Activated CD8-positive, alpha-beta T cell treated with anti-CD3 and anti-CD28 coated beads, Interleukin-2, amount 10 ng/mL, durations not matched to agents 7 days and 5 days (primary cell): ENCODE measurements around the gene CDR2. TPM values are rescaled to one million over a fixed set of nuclear protein-coding genes. Genes with fewer than 3 reads are reported as not detected.
"Not testable (repeated sequence)": the region's sequence is repeated elsewhere in the genome, so short reads cannot be mapped to it uniquely, and the experiment has no call there.

ENCODE experiments used
- ATAC-seq: fragments of 150-1000 bp; cut with Tn5 transposase; one replicate; pipeline ENCODE4 v1.10.0; 2021; ENCODE audit warnings: moderate library complexity
- CTCF ChIA-PET: fragments of 350-600 bp; sonication (Branson Sonifier 250); formaldehyde crosslinking; loops from one replicate; lab custom pipeline; 2021; ENCODE audit warnings: antibody characterized with exemption; lab: Charles Lee
- POLR2A ChIA-PET: fragments of 350-600 bp; sonication (Branson Sonifier 250); formaldehyde crosslinking; loops from one replicate; lab custom pipeline; 2021; ENCODE audit warnings: antibody characterized with exemption; lab: Charles Lee
- DNase-seq: peaks from one replicate; pipeline ENCODE4 v3.0.0-alpha.2; 2020
- H3K27ac Mint-ChIP-seq: one replicate; pipeline ENCODE4 v1.8.0; 2021; ENCODE audit warnings: mild to moderate bottlenecking, mixed read lengths
- H3K27me3 Mint-ChIP-seq: one replicate; pipeline ENCODE4 v1.8.0; 2021; ENCODE audit warnings: low read depth, mixed read lengths
- H3K36me3 Mint-ChIP-seq: one replicate; pipeline ENCODE4 v1.8.0; 2021; ENCODE audit warnings: low read depth, mixed read lengths
- H3K4me1 Mint-ChIP-seq: one replicate; pipeline ENCODE4 v1.8.0; 2021; ENCODE audit warnings: low read depth, mixed read lengths
- H3K4me3 Mint-ChIP-seq: one replicate; pipeline ENCODE4 v1.8.0; 2021; ENCODE audit warnings: mild to moderate bottlenecking, mixed read lengths
- H3K9me3 Mint-ChIP-seq: one replicate; pipeline ENCODE4 v1.8.0; 2022; ENCODE audit warnings: mixed read lengths; ENCODE audit not compliant: insufficient read depth
- total RNA-seq, 2 experiments: library from RNA; stranded (reverse); gene quantifications; one replicate each; pipeline ENCODE4 v1.2.3, GENCODE V29; 2021

The CDR2 gene
- total RNA-seq, 2 experiments from 2014 or later, result 39.1 to 44.6 TPM

- ATAC-seq, H3K27me3 Mint-ChIP-seq, H3K4me3 Mint-ChIP-seq, POLR2A ChIA-PET, CTCF ChIA-PET, DNase-seq, H3K9me3 Mint-ChIP-seq, H3K27ac Mint-ChIP-seq: not testable (repeated sequence)
- H3K4me1 Mint-ChIP-seq, result peaks cover 32% of the 10 kb centered on the region
- H3K36me3 Mint-ChIP-seq, result peaks cover 72% of the 10 kb centered on the region
These were observed 23.4 kb downstream of the CDR2 start for GRCh38 chr16:22351017-22351416.

GRCh38 chr16:22348291-22348690, 26.1 kb downstream of the CDR2 start:
- CTCF ChIA-PET, result interaction anchor here (0.9 kb wide), 1 partner anchor 27 kb away, joined by 4 read pairs; no protein-coding TSS in a partner anchor

GRCh38 chr16:22347100-22347820, 27.2 kb downstream of the CDR2 start:
- H3K27me3 Mint-ChIP-seq, result no peaks in the 10 kb centered on the region
- DNase-seq (no peak), ATAC-seq (no peak)
- H3K4me3 Mint-ChIP-seq, result no peak overlapping the region
- H3K4me1 Mint-ChIP-seq, result no peaks in the 10 kb centered on the region
- peaks cover 75% of the 10 kb centered on the region for H3K36me3 Mint-ChIP-seq
- CTCF ChIA-PET, result interaction anchor here (0.9 to 1.9 kb wide), 4 partner anchors 10 to 26 kb away, joined by 3 to 8 read pairs (median 6); no protein-coding TSS in a partner anchor
- peak overlapping the region; percentile 8 for H3K27ac Mint-ChIP-seq
- POLR2A ChIA-PET, result no interaction called here
- H3K9me3 Mint-ChIP-seq, result no peaks in the 10 kb centered on the region

More at GRCh38 chr16:22348291-22348690, 26.1 kb downstream of the CDR2 start:
- ATAC-seq (no peak), DNase-seq (no peak)
- Mint-ChIP-seq H3K9me3 (no peaks in the 10 kb centered on the region), H3K27me3 (no peaks in the 10 kb centered on the region), H3K27ac (no peak overlapping the region), H3K36me3 (peaks cover 74% of the 10 kb centered on the region), H3K4me1 (peaks cover 7% of the 10 kb centered on the region), H3K4me3 (no peak overlapping the region)
- POLR2A ChIA-PET, result interaction anchor here (0.7 to 1.4 kb wide), 2 partner anchors 25 to 27 kb away, joined by 3 to 4 read pairs; no protein-coding TSS in a partner anchor

GRCh38 chr16:22346483-22346882, 27.9 kb downstream of the CDR2 start:
- Mint-ChIP-seq H3K36me3 (peaks cover 75% of the 10 kb centered on the region), H3K4me3 (no peak overlapping the region), H3K4me1 (no peaks in the 10 kb centered on the region), H3K27ac (no peak overlapping the region), H3K9me3 (no peaks in the 10 kb centered on the region), H3K27me3 (no peaks in the 10 kb centered on the region)
- POLR2A ChIA-PET, result no interaction called here
- CTCF ChIA-PET, result interaction anchor here (1.2 to 1.9 kb wide), 5 partner anchors 9 to 28 kb away, joined by 3 to 8 read pairs (median 5); no protein-coding TSS in a partner anchor
- no peak for ATAC-seq
- no peak for DNase-seq

- ChIA-PET CTCF (no interaction called here), POLR2A (no interaction called here)
- H3K36me3 Mint-ChIP-seq, result peaks cover 76% of the 10 kb centered on the region
- peaks cover 5% of the 10 kb centered on the region for H3K4me1 Mint-ChIP-seq
- DNase-seq, result no peak
- H3K27ac Mint-ChIP-seq, result no peak overlapping the region
- H3K9me3 Mint-ChIP-seq, result peaks cover 23% of the 10 kb centered on the region
- ATAC-seq, result no peak
- H3K27me3 Mint-ChIP-seq, result no peaks in the 10 kb centered on the region
- H3K4me3 Mint-ChIP-seq, result no peak overlapping the region
These were observed 32.3 kb downstream of the CDR2 start for GRCh38 chr16:22342082-22342481.

GRCh38 chr16:22340945-22341344, 33.5 kb downstream of the CDR2 start:
- no peak overlapping the region for H3K27ac Mint-ChIP-seq
- H3K9me3 Mint-ChIP-seq, result peaks cover 32% of the 10 kb centered on the region
- ATAC-seq (no peak), DNase-seq (no peak)
- ChIA-PET POLR2A (no interaction called here), CTCF (no interaction called here)
- no peaks in the 10 kb centered on the region for H3K27me3 Mint-ChIP-seq
- H3K4me1 Mint-ChIP-seq, result peaks cover 5% of the 10 kb centered on the region
- peaks cover 76% of the 10 kb centered on the region for H3K36me3 Mint-ChIP-seq
- no peak overlapping the region for H3K4me3 Mint-ChIP-seq

GRCh38 chr16:22337849-22338635, 36.4 kb downstream of the CDR2 start:
- no peak overlapping the region for H3K27ac Mint-ChIP-seq
- no peak overlapping the region for H3K4me3 Mint-ChIP-seq
- ATAC-seq (no peak), DNase-seq (no peak)
- CTCF ChIA-PET, result interaction anchor here (0.7 to 1.3 kb wide), 3 partner anchors 23 to 386 kb away, joined by 3 to 5 read pairs (median 3); no protein-coding TSS in a partner anchor
- peaks cover 87% of the 10 kb centered on the region for H3K36me3 Mint-ChIP-seq
- peaks cover 32% of the 10 kb centered on the region for H3K9me3 Mint-ChIP-seq
- H3K4me1 Mint-ChIP-seq, result peaks cover 5% of the 10 kb centered on the region
- no peaks in the 10 kb centered on the region for H3K27me3 Mint-ChIP-seq
- POLR2A ChIA-PET, result interaction anchor here (1.0 kb wide), 1 partner anchor 29 kb away, joined by 3 read pairs; no protein-coding TSS in a partner anchor

GRCh38 chr16:22337045-22337444, 37.4 kb downstream of the CDR2 start:
- H3K4me1 Mint-ChIP-seq, result peaks cover 5% of the 10 kb centered on the region
- no peak for ATAC-seq
- no peaks in the 10 kb centered on the region for H3K27me3 Mint-ChIP-seq
- H3K36me3 Mint-ChIP-seq, result peaks cover 85% of the 10 kb centered on the region
- H3K4me3 Mint-ChIP-seq, result no peak overlapping the region
- no peak overlapping the region for H3K27ac Mint-ChIP-seq
- CTCF ChIA-PET, result interaction anchor here (0.9 to 1.3 kb wide), 3 partner anchors 9 to 37 kb away, joined by 4 to 8 read pairs (median 5); no protein-coding TSS in a partner anchor
- peaks cover 32% of the 10 kb centered on the region for H3K9me3 Mint-ChIP-seq
- POLR2A ChIA-PET, result interaction anchor here (1.0 kb wide), 1 partner anchor 28 kb away, joined by 3 read pairs; no protein-coding TSS in a partner anchor
- no peak for DNase-seq

- ATAC-seq, result no peak
- H3K27ac Mint-ChIP-seq, result no peak overlapping the region
These were observed 37.8 kb downstream of the CDR2 start for GRCh38 chr16:22336581-22336980.

GRCh38 chr16:22335668-22336246, 38.7 kb downstream of the CDR2 start:
- no peaks in the 10 kb centered on the region for H3K27me3 Mint-ChIP-seq
- no peak overlapping the region for H3K27ac Mint-ChIP-seq
- ChIA-PET CTCF (interaction anchor here (0.8 to 0.9 kb wide), 2 partner anchors 11 to 15 kb away, joined by 3 to 4 read pairs; no protein-coding TSS in a partner anchor), POLR2A (interaction anchor here (0.5 kb wide), 1 partner anchor 44 kb away, joined by 3 read pairs; no protein-coding TSS in a partner anchor)
- peaks cover 29% of the 10 kb centered on the region for H3K9me3 Mint-ChIP-seq
- ATAC-seq (no peak), DNase-seq (no peak)
- peaks cover 7% of the 10 kb centered on the region for H3K4me1 Mint-ChIP-seq
- H3K36me3 Mint-ChIP-seq, result peaks cover 83% of the 10 kb centered on the region
- no peak overlapping the region for H3K4me3 Mint-ChIP-seq

More at GRCh38 chr16:22336581-22336980, 37.8 kb downstream of the CDR2 start:
- H3K36me3 Mint-ChIP-seq, result peaks cover 86% of the 10 kb centered on the region
- H3K4me1 Mint-ChIP-seq, result peaks cover 5% of the 10 kb centered on the region
- H3K9me3 Mint-ChIP-seq, result peaks cover 32% of the 10 kb centered on the region
- H3K4me3 Mint-ChIP-seq, result no peak overlapping the region
- no peaks in the 10 kb centered on the region for H3K27me3 Mint-ChIP-seq
- ChIA-PET CTCF (interaction anchor here (0.9 to 1.3 kb wide), 3 partner anchors 10 to 36 kb away, joined by 4 to 8 read pairs (median 5); no protein-coding TSS in a partner anchor), POLR2A (no interaction called here)
- no peak for DNase-seq

- ATAC-seq, result no peak
- POLR2A ChIA-PET, result no interaction called here
- H3K4me1 Mint-ChIP-seq, result peaks cover 7% of the 10 kb centered on the region
- H3K27ac Mint-ChIP-seq, result no peak overlapping the region
- CTCF ChIA-PET, result no interaction called here
- H3K4me3 Mint-ChIP-seq, result no peak overlapping the region
- H3K27me3 Mint-ChIP-seq, result no peaks in the 10 kb centered on the region
- no peak for DNase-seq
- peaks cover 17% of the 10 kb centered on the region for H3K9me3 Mint-ChIP-seq
- peaks cover 75% of the 10 kb centered on the region for H3K36me3 Mint-ChIP-seq
These were observed 40.9 kb downstream of the CDR2 start for GRCh38 chr16:22333457-22333994.
